Mucosa of stomach (tissue), 1 donor: Measurements from ENCODE around the gene DOCK4.

Experiments used
- H3K27me3 ChIP-seq: one replicate; pipeline ENCODE4 v1.7.0; 2013; ENCODE audit warnings: mild to moderate bottlenecking, low read length; ENCODE audit not compliant: control insufficient read depth, insufficient read depth
- H3K36me3 ChIP-seq: one replicate; pipeline ENCODE4 v1.7.0; 2013; ENCODE audit warnings: low read length; ENCODE audit not compliant: control insufficient read depth, insufficient read depth
- H3K4me1 ChIP-seq: one replicate; pipeline ENCODE4 v1.7.0; 2013; ENCODE audit warnings: mild to moderate bottlenecking, low read length; ENCODE audit not compliant: control insufficient read depth, insufficient read depth
- H3K4me3 ChIP-seq: one replicate; pipeline ENCODE4 v1.7.0; 2013; ENCODE audit warnings: low read length
- H3K9ac ChIP-seq: one replicate; pipeline ENCODE4 v1.7.0; 2013; ENCODE audit warnings: mild to moderate bottlenecking, low read length, moderate library complexity
- H3K9me3 ChIP-seq: one replicate; pipeline ENCODE4 v1.7.0; 2013; ENCODE audit warnings: mild to moderate bottlenecking, low read length, moderate library complexity; ENCODE audit not compliant: control insufficient read depth
- donor health status: Pancreatic carcinoma.

The DOCK4 gene

GRCh38 chr7:112214268-112214667, 8.1 kb upstream of the DOCK4 start:
- Histone ChIP-seq H3K9me3 (no peaks in the 10 kb centered on the region), H3K36me3 (no peaks in the 10 kb centered on the region), H3K4me1 (no peaks in the 10 kb centered on the region), H3K9ac (no peak overlapping the region), H3K27me3 (no peaks in the 10 kb centered on the region), H3K4me3 (no peak overlapping the region)

GRCh38 chr7:112213735-112214134, 7.5 kb upstream of the DOCK4 start:
- H3K27me3 ChIP-seq: no peaks in the 10 kb centered on the region
- no peaks in the 10 kb centered on the region for H3K9me3 ChIP-seq
- no peak overlapping the region for H3K4me3 ChIP-seq
- no peaks in the 10 kb centered on the region for H3K36me3 ChIP-seq
- H3K9ac ChIP-seq: no peak overlapping the region
- H3K4me1 ChIP-seq: no peaks in the 10 kb centered on the region

DNA sequence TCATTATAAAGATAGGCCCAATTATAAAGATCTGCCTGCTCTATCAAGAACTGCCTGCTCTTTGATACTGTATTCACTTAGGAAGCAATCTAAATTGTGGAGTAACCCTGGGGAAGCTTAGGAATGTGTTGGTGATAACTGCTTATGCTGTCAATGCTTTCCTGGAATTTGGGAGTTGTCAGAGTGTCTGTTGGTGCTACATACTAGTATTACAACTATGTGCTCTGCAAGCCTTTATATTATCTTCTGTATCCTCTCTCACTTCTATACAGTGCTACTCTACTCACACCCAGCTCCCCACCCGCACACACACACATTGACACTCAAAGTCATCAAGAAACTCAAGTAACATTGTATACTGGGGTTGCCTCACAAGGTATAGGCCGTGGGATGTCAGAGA, 6.4 kb upstream of the DOCK4 start:
- Histone ChIP-seq H3K4me3 (no peak overlapping the region), H3K9me3 (no peaks in the 10 kb centered on the region), H3K36me3 (no peaks in the 10 kb centered on the region), H3K27me3 (no peaks in the 10 kb centered on the region), H3K9ac (no peak overlapping the region), H3K4me1 (no peaks in the 10 kb centered on the region)

GRCh38 chr7:112211348-112211907, 5.2 kb upstream of the DOCK4 start:
- Histone ChIP-seq H3K4me1 (no peaks in the 10 kb centered on the region), H3K9me3 (no peaks in the 10 kb centered on the region), H3K9ac (no peak overlapping the region), H3K4me3 (no peak overlapping the region), H3K36me3 (no peaks in the 10 kb centered on the region), H3K27me3 (no peaks in the 10 kb centered on the region)

- no peaks in the 10 kb centered on the region for H3K9me3 ChIP-seq
- peaks cover 10% of the 10 kb centered on the region for H3K4me1 ChIP-seq
- peaks cover 26% of the 10 kb centered on the region for H3K27me3 ChIP-seq
- H3K36me3 ChIP-seq: no peaks in the 10 kb centered on the region
- no peak overlapping the region for H3K9ac ChIP-seq
- H3K4me3 ChIP-seq: no peak overlapping the region
These were observed 1.6 kb upstream of the DOCK4 start for GRCh38 chr7:112207765-112208164.

DNA sequence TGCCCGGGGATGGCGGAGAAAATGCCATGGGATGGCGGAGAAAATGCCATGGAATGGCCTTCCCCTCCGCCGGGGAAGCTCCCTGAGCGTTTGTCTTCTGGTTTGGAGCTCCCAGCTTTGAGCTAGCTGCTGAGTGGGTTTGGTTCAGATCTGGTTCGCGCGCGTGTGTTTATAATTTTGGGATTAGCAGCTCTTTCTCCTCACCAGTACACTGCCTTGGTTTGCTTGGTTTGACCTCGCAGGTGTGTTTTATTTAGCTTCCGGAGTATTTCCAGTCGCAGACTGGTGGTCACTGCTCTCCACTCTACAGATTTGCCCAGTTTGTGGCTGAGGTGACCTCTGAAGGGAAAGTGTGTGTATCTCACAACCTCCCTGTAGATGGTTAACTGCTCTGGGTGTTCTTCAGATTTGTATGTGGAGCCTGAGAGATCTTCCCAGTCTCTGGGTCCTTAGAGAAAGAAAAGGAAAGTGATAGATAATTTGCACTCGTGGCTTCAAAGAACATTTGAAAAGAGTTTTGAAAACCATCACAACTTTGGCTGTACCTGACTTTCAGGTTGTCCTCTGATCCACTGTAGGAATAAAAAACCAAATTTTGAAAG, 893 bp upstream of the DOCK4 start:
- Histone ChIP-seq H3K27me3 (peaks cover 27% of the 10 kb centered on the region), H3K4me3 (peak overlapping the region; percentile 98), H3K9ac (peak overlapping the region; percentile 93), H3K9me3 (no peaks in the 10 kb centered on the region), H3K4me1 (peaks cover 10% of the 10 kb centered on the region), H3K36me3 (no peaks in the 10 kb centered on the region)

DNA sequence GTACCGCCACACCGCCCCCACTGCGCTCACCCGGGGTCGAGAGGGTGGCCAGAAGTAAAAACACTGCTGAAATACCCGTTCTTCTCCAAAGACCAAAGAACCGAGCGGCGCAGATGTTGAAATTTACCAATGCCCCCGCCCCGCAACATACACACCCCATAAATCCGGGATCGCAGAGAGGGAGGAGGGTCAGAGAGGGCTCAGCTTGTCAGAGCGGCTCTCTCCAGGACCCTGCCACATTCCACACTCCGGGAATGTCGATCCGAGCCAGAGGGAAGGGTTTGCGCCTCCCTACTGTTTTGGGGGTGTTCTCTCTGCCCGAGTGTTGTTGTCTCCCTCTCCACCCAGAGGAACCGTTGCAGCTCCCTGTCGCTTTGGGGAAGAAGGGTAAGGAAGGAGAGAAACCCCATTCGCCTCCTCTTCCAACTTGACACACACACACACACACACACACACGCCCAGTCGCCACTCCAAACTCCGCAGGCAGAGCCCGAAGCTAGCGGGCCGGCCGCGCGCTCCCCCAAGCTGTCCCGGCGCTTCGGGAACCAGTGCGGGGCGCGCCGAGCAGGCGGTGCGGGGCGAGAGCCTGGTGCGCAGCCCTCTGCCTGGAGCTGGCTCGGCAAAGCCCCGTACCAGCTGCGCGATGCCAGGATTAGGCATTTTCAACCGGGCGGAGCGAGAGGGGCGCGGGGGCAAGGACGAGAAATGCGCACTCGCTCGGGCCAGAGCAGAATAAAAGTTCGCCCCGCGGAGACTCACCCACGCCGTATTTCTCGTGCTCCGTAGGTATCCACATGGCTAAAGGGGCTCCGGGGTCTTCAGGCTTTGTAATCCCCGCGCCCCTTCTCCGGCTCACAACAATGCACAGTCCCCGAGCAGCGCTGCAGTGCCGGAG, 609 bp downstream of the DOCK4 start:
- Histone ChIP-seq H3K27me3 (peaks cover 27% of the 10 kb centered on the region), H3K36me3 (no peaks in the 10 kb centered on the region), H3K9me3 (no peaks in the 10 kb centered on the region), H3K4me3 (peak overlapping the region; percentile 74), H3K4me1 (peaks cover 10% of the 10 kb centered on the region), H3K9ac (peak overlapping the region; percentile 66)

- H3K9ac ChIP-seq: peak overlapping the region; percentile 66
- H3K9me3 ChIP-seq: no peaks in the 10 kb centered on the region
- peaks cover 27% of the 10 kb centered on the region for H3K27me3 ChIP-seq
- peak overlapping the region; percentile 74 for H3K4me3 ChIP-seq
- H3K4me1 ChIP-seq: peaks cover 10% of the 10 kb centered on the region
- no peaks in the 10 kb centered on the region for H3K36me3 ChIP-seq
These were observed 1.5 kb downstream of the DOCK4 start for GRCh38 chr7:112204499-112205342.

DNA sequence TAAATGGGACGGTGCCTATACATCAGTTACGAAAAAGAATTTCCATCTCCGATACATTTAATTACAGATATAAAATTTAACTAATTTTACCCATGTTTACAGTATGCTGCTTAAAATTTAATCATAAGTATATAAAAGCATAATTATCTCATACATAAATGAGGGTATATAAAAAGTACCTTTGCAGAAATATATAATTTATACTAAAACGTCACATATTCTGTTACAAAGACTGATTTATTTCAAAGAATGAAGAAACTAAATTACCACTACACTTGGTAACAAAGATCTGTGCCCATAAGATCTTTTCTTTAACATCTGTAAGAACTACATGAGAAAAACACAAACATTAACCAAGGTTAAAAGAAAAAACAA, 2.8 kb downstream of the DOCK4 start:
- Histone ChIP-seq H3K27me3 (peaks cover 27% of the 10 kb centered on the region), H3K9ac (no peak overlapping the region), H3K4me1 (peaks cover 10% of the 10 kb centered on the region), H3K9me3 (no peaks in the 10 kb centered on the region), H3K4me3 (no peak overlapping the region), H3K36me3 (no peaks in the 10 kb centered on the region)

DNA sequence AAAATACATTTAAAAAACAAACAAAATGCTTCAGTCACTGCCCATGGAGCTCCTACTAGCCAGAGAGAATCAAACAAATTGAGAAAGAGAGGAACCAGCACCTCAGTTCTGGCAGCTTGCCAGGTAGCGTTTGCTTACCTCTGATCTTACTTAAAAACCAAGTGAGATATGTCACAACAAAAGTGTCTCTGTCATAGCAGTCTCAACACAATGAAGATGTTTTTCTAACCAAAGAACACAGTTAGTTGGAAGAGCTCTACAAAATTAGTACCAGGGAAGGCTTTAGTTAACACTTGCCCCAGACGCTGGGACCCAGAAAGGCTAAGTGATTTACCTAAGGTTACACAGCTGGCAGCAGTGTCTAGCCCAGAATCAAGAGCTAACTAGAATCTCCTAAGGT, 3.4 kb downstream of the DOCK4 start:
- H3K4me1 ChIP-seq: peaks cover 10% of the 10 kb centered on the region
- H3K4me3 ChIP-seq: no peak overlapping the region
- H3K27me3 ChIP-seq: peaks cover 27% of the 10 kb centered on the region
- H3K9ac ChIP-seq: no peak overlapping the region
- no peaks in the 10 kb centered on the region for H3K36me3 ChIP-seq
- H3K9me3 ChIP-seq: no peaks in the 10 kb centered on the region

GRCh38 chr7:112201839-112202238, 4.4 kb downstream of the DOCK4 start:
- peaks cover 10% of the 10 kb centered on the region for H3K4me1 ChIP-seq
- peaks cover 27% of the 10 kb centered on the region for H3K27me3 ChIP-seq
- no peaks in the 10 kb centered on the region for H3K9me3 ChIP-seq
- H3K36me3 ChIP-seq: no peaks in the 10 kb centered on the region
- H3K9ac ChIP-seq: no peak overlapping the region
- H3K4me3 ChIP-seq: no peak overlapping the region
